Fibroblast of skin of left biceps (primary cell): ENCODE results near the gene IRF2BPL.

Experiments used
- DNase-seq, 2 experiments: peaks; one replicate each; pipeline ENCODE4 v3.0.0-alpha.2; 2013; ENCODE audit warnings: low read depth in 2 of 2

IRF2BPL gene

GRCh38 chr14:76986231-76986565 lies 42.3 kb downstream of the IRF2BPL start:
- DNase-seq, result no peak

GRCh38 chr14:76985540-76986230 lies 42.8 kb downstream of the IRF2BPL start:
- no peak for DNase-seq

- DNase-seq, result no peak
Measured at GRCh38 chr14:76984787-76985375, 43.6 kb downstream of the IRF2BPL start.

- DNase-seq, result no peak
Measured at GRCh38 chr14:76984297-76984696, 44.2 kb downstream of the IRF2BPL start.

GRCh38 chr14:76981670-76982069 lies 46.8 kb downstream of the IRF2BPL start:
- DNase-seq, result no peak

- no peak for DNase-seq
Measured at GRCh38 chr14:76977793-76978720, 50.5 kb downstream of the IRF2BPL start.

GRCh38 chr14:76976240-76977005 lies 52.1 kb downstream of the IRF2BPL start:
- DNase-seq, result no peak

GRCh38 chr14:76975812-76976211 lies 52.7 kb downstream of the IRF2BPL start:
- no peak for DNase-seq

GRCh38 chr14:76975051-76975450 lies 53.5 kb downstream of the IRF2BPL start:
- no peak for DNase-seq
